ENCODE measurements around the gene ACP2.
A peak's percentile ranks its signal among the peaks of the same experiment; 100 is the strongest.

The ACP2 gene

DNA sequence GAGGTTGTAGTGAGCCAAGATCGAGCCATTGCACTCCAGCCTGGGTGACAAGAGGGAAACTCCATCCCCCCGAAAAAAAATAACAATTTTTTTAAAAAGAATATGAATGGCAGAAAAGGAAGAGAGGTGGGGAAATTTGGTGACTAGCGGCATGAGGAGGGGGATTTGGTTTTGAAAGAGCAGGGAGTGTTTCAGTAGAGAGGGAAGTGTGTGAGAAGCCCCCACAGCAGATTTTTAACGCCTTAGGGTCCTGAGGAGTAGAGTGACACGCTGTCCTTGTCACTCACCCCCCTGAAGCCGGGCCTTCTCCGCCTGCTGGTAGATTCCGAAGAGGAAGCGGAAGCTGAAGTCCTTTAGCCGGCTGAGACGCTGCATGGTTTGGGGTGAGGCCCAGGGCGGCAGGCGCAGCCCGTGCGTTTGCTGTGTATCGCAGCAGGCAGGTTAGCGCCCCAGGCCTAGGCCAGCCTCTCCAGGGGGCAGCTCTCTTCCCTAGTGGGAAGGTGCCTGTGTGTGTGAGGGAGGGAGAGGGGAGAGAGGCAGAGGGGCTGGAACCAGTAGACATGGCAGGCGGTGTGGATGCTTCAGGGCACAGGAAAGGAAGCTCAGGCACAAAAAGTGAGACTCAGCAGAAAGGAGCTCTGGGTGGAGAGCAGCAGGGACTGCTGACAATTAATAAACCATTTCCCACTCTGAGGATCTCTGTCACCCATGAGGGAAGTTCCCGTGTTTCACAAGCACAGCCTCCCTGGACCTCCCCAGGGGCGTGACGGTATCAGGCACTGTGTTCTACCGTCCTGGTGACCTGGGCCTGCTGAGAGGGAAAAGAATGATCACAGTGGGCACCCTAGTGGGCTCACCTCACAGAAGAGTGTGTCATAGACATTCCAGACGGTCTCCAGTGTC lies 3.9 kb downstream of the ACP2 start:
- TF ChIP-seq, protein P1, sequence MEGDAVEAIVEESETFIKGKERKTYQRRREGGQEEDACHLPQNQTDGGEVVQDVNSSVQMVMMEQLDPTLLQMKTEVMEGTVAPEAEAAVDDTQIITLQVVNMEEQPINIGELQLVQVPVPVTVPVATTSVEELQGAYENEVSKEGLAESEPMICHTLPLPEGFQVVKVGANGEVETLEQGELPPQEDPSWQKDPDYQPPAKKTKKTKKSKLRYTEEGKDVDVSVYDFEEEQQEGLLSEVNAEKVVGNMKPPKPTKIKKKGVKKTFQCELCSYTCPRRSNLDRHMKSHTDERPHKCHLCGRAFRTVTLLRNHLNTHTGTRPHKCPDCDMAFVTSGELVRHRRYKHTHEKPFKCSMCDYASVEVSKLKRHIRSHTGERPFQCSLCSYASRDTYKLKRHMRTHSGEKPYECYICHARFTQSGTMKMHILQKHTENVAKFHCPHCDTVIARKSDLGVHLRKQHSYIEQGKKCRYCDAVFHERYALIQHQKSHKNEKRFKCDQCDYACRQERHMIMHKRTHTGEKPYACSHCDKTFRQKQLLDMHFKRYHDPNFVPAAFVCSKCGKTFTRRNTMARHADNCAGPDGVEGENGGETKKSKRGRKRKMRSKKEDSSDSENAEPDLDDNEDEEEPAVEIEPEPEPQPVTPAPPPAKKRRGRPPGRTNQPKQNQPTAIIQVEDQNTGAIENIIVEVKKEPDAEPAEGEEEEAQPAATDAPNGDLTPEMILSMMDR (IDR thresholded peaks at IDR 0.05; ENCODE audit: low read depth, low read length): no peak
- no peak overlapping the region for H3K4me3 ChIP-seq (replicated peaks in 1 of 2; ENCODE audit: low read depth in 2 of 2, low read length in 2 of 2)
- no peak for DNase-seq (ENCODE audit: low read depth in 2 of 2)

- DNase-seq (ENCODE audit: low read depth in 2 of 2): no peak
- TF ChIP-seq, protein P1 (IDR thresholded peaks at IDR 0.05; ENCODE audit: low read depth, low read length): no peak
These were observed 5.2 kb downstream of the ACP2 start for GRCh38 chr11:47243454-47243853.

DNA sequence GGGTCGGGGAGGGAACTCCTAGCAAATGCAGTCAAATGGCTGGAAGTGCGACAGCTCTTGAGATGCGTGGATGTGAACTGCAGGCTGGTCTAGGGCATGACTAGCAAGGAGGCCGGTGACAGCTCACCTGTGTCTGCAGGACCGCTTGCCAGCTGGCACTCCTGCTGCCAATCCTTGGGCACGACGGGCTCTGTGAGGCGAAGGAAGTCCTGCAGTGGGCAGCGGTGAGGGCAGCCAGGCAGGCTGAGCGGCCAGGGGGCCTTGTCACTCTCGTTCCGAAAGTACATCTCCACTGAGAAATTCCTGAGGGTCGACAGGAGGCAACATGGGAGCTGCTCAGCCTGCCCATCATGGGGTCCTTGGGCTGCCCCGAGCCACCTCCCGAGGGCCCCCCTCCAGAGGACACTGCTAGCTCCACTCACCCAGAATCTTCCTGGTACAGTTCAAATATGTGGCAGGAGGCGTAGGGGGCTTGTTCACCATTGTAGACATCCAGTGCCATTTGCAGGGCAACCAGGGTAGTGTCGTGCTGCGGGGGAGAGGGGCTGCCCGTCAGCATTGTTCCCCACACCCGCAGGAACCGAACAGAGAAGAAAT lies 5.9 kb downstream of the ACP2 start:
- no peak for DNase-seq (ENCODE audit: low read depth in 2 of 2)
- TF ChIP-seq, protein P1 (IDR thresholded peaks at IDR 0.05; ENCODE audit: low read depth, low read length): no peak
- no peak overlapping the region for H3K4me3 ChIP-seq (replicated peaks in 1 of 2; ENCODE audit: low read depth in 2 of 2, low read length in 2 of 2)

More at GRCh38 chr11:47243454-47243853, 5.2 kb downstream of the ACP2 start:
- H3K4me3 ChIP-seq (replicated peaks in 1 of 2; ENCODE audit: low read depth in 2 of 2, low read length in 2 of 2): no peak overlapping the region

- TF ChIP-seq, protein P1 (IDR thresholded peaks at IDR 0.05; ENCODE audit: low read depth, low read length): no peak
- H3K4me3 ChIP-seq (replicated peaks in 1 of 2; ENCODE audit: low read depth in 2 of 2, low read length in 2 of 2): no peak overlapping the region
- DNase-seq (ENCODE audit: low read depth in 2 of 2): peak in 1 of 2 donors; percentile 43
These were observed 6.7 kb downstream of the ACP2 start for GRCh38 chr11:47241841-47242301.

GRCh38 chr11:47239852-47240251 lies 8.8 kb downstream of the ACP2 start:
- no peak overlapping the region for H3K4me3 ChIP-seq (replicated peaks in 1 of 2; ENCODE audit: low read depth in 2 of 2, low read length in 2 of 2)
- TF ChIP-seq, protein P1 (IDR thresholded peaks at IDR 0.05; ENCODE audit: low read depth, low read length): no peak
- DNase-seq (ENCODE audit: low read depth in 2 of 2): no peak

DNA sequence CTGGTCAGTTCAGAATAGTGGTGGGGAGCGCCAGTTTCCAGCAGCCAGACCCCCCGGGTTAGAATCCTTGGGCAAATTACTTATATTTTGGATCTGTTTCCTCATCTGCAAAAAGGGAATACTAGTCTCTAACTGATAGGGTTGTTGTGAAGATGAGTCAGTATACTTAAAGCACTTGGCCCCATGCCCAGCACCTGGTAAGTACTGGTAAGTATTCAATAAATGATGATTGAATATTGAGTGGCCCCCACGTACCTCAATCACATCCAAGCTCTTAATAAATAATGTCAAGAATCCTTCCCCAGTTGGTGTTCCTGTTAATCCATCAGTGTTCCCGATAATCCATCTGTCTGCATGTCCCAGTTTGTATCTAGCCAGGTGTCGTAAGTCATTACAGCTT lies 12.1 kb downstream of the ACP2 start:
- peak; percentile 21 to 56 for DNase-seq (ENCODE audit: low read depth in 2 of 2)
- no peak overlapping the region for H3K4me3 ChIP-seq (replicated peaks in 1 of 2; ENCODE audit: low read depth in 2 of 2, low read length in 2 of 2)
- TF ChIP-seq, protein P1 (IDR thresholded peaks at IDR 0.05; ENCODE audit: low read depth, low read length): no peak
